HCT116 (cell line): ENCODE results near the gene KMT2E. TPM values are rescaled to one million over a fixed set of nuclear protein-coding genes. Genes with fewer than 3 reads are reported as not detected.

Experiments used
- ATAC-seq: fragments of 200-7000 bp; cut with Tn5 transposase; 2 replicates; pipeline ENCODE4 v1.9.1; 2020; ENCODE audit warnings: mild to moderate bottlenecking, moderate library complexity
- BruUV-seq: library from RNA; stranded (reverse); fragments of 400-500 nt; replicated peaks from 2 replicates; lab custom pipeline; 2021; lab: Mats Ljungman, UMichigan
- CTCF ChIA-PET: fragments of 300-600 bp; sonication (Branson Sonifier 250); formaldehyde crosslinking; loops from one replicate; lab custom pipeline; 2021; ENCODE audit warnings: antibody characterized with exemption; lab: Charles Lee
- POLR2A ChIA-PET: fragments of 300-600, 350-600 bp; sonication (Branson Sonifier 250); formaldehyde crosslinking; loops from one replicate; lab custom pipeline; 2021; ENCODE audit warnings: antibody characterized with exemption; lab: Charles Lee
- RAD21 ChIA-PET, 2 experiments: fragments of 300-600 bp; sonication (Branson Sonifier 250); formaldehyde crosslinking; loops; one replicate each; lab custom pipeline; 2023; ENCODE audit warnings: low total read pairs in 2 of 2; ENCODE audit not compliant: uncharacterized antibody in 2 of 2, unreplicated experiment in 2 of 2, low non-redundant PET in 1 of 2; lab: Charles Lee
- DNase-seq: peaks from one replicate; pipeline ENCODE4 v3.0.0-alpha.2; 2010; ENCODE audit warnings: low read depth, low spot score
- H2AFZ ChIP-seq: fragments of 200-600 bp; shearing (Covaris generic), sonication (generic); 2 replicates; pipeline ENCODE4 v1.6.1; 2017; ENCODE audit warnings: low read depth, mixed run types, mixed read lengths, antibody characterized with exemption, low read length; ENCODE audit not compliant: poor library complexity, severe bottlenecking
- H3K27ac ChIP-seq: 2 replicates; pipeline ENCODE4 v1.5.1; 2012; ENCODE audit warnings: low read depth, low read length
- H3K27me3 ChIP-seq: fragments of 200-600 bp; sonication (generic); 2 replicates; pipeline ENCODE4 v1.6.1; 2016; ENCODE audit warnings: mixed run types, low read length, mixed read lengths; ENCODE audit not compliant: insufficient read depth
- H3K36me3 ChIP-seq, 2 experiments: fragments of 200-500 bp in 1 of 2; fragments of 200-600 bp in 1 of 2; sonication (Bioruptor generic) in 1 of 2; sonication (generic) in 1 of 2; 2 replicates each; pipeline versions ENCODE4 v1.5.1 to v1.6.1; 2014 to 2016; ENCODE audit warnings: low read length in 2 of 2, inconsistent platforms in 1 of 2, mixed read lengths in 1 of 2, mixed run types in 1 of 2; ENCODE audit not compliant: insufficient read depth in 2 of 2, control insufficient read depth in 1 of 2
- H3K4me1 ChIP-seq, 2 experiments: fragments of 200-600 bp in 1 of 2; sonication (generic) in 1 of 2; 2 replicates each; pipeline versions ENCODE4 v1.5.1 to v1.6.1; 2012 to 2017; ENCODE audit warnings: low read length in 2 of 2, inconsistent platforms in 1 of 2, mild to moderate bottlenecking in 1 of 2, mixed read lengths in 1 of 2, mixed run types in 1 of 2, moderate library complexity in 1 of 2; ENCODE audit not compliant: insufficient read depth in 2 of 2, control insufficient read depth in 1 of 2
- H3K4me2 ChIP-seq: fragments of 200-600 bp; sonication (generic); 2 replicates; pipeline ENCODE4 v1.6.1; 2017; ENCODE audit warnings: mixed run types, low read length, mixed read lengths
- H3K4me3 ChIP-seq, 2 experiments: fragments of 200-600 bp in 1 of 2; sonication (generic) in 1 of 2; replicated peaks in 1 of 2; 2 replicates each; pipeline ENCODE4 v1.5.1; 2011 to 2016; ENCODE audit warnings: low read length in 2 of 2, control low read depth in 1 of 2, low read depth in 1 of 2, mild to moderate bottlenecking in 1 of 2, mixed read lengths in 1 of 2, mixed run types in 1 of 2
- H3K79me2 ChIP-seq: fragments of 200-600 bp; sonication (generic); 2 replicates; pipeline ENCODE4 v1.6.1; 2017; ENCODE audit warnings: mild to moderate bottlenecking, mixed run types, low read length, moderate library complexity, mixed read lengths; ENCODE audit not compliant: insufficient read depth
- H3K9ac ChIP-seq: fragments of 200-600 bp; sonication (generic); 2 replicates; pipeline ENCODE4 v1.6.1; 2016; ENCODE audit warnings: low read length, mixed read lengths
- H3K9me2 ChIP-seq: fragments of 200-600 bp; sonication (generic), shearing (Covaris generic); 2 replicates; pipeline ENCODE4 v1.6.1; 2017; ENCODE audit warnings: mixed run types, mild to moderate bottlenecking, moderate library complexity; ENCODE audit not compliant: insufficient read depth
- H3K9me3 ChIP-seq, 2 experiments: fragments of 200-500 bp in 1 of 2; fragments of 200-600 bp in 1 of 2; sonication (Bioruptor generic) in 1 of 2; sonication (generic) in 1 of 2; 2 replicates each; pipeline ENCODE4 v1.6.1; 2014 to 2017; ENCODE audit warnings: low read length in 2 of 2, mixed read lengths in 2 of 2, inconsistent platforms in 1 of 2, low read depth in 1 of 2, mild to moderate bottlenecking in 1 of 2, mixed run types in 1 of 2, moderate library complexity in 1 of 2; ENCODE audit not compliant: control insufficient read depth in 1 of 2, insufficient read depth in 1 of 2
- H4K20me1 ChIP-seq: fragments of 200-600 bp; sonication (generic), shearing (Covaris generic); 2 replicates; pipeline ENCODE4 v1.6.1; 2017; ENCODE audit warnings: mixed run types, mild to moderate bottlenecking, moderate library complexity; ENCODE audit not compliant: insufficient read depth
- CEBPB ChIP-seq: IDR thresholded peaks from 2 replicates; pipeline ENCODE4 v1.6.1; 2012; ENCODE audit warnings: low read depth
- EGR1 ChIP-seq: IDR thresholded peaks from 2 replicates; pipeline ENCODE4 v1.6.1; 2012; ENCODE audit warnings: low read depth
- ELF1 ChIP-seq: IDR thresholded peaks from 2 replicates; pipeline ENCODE4 v1.6.1; 2012; ENCODE audit warnings: low read depth, borderline replicate concordance
- EZH2 ChIP-seq: fragments of 200-600 bp; sonication (generic); IDR thresholded peaks from 2 replicates; pipeline ENCODE4 v1.6.1; 2017; ENCODE audit warnings: antibody characterized with exemption, mixed run types
- POLR2A ChIP-seq: IDR thresholded peaks from 2 replicates; pipeline ENCODE4 v1.7.0; 2011; ENCODE audit warnings: borderline replicate concordance; ENCODE audit not compliant: insufficient read depth, insufficient read length; ENCODE audit errors: extremely low read depth
- POLR2AphosphoS5 ChIP-seq: IDR thresholded peaks from 2 replicates; pipeline ENCODE4 v1.6.1; 2011; ENCODE audit warnings: mild to moderate bottlenecking, low read depth, low read length, moderate library complexity
- SIN3A ChIP-seq: IDR thresholded peaks from 2 replicates; pipeline ENCODE4 v1.6.1; 2012; ENCODE audit warnings: low read depth
- SP1 ChIP-seq: IDR thresholded peaks from 2 replicates; pipeline ENCODE4 v1.6.1; 2012; ENCODE audit warnings: low read depth
- SRF ChIP-seq: IDR thresholded peaks from 2 replicates; pipeline ENCODE4 v1.6.1; 2012; ENCODE audit warnings: low read depth
- TCF7L2 ChIP-seq: IDR thresholded peaks from 2 replicates; pipeline ENCODE4 v1.7.0; 2011; ENCODE audit warnings: borderline replicate concordance, inconsistent platforms; ENCODE audit not compliant: insufficient read depth, insufficient read length; ENCODE audit errors: extremely low read depth
- YY1 ChIP-seq: IDR thresholded peaks from 2 replicates; pipeline ENCODE4 v1.6.1; 2011; ENCODE audit warnings: low read length, low read depth, moderate library complexity, mild to moderate bottlenecking; ENCODE audit not compliant: insufficient replicate concordance; ENCODE audit errors: extremely low read depth
- ZFX ChIP-seq: fragments of 450-650 bp; IDR thresholded peaks from 2 replicates; pipeline ENCODE4 v1.6.1; 2017
- ZNF274 ChIP-seq: fragments of 200-500 bp; sonication (Bioruptor generic); IDR thresholded peaks from 2 replicates; pipeline ENCODE4 v1.6.1; 2014; ENCODE audit warnings: mild to moderate bottlenecking, low read depth, low read length, inconsistent platforms
- intact Hi-C: fragments of 100-400 bp; cut with micrococcal nuclease; formaldehyde crosslinking; loops from 2 replicates; pipeline ENCODE4 v1.10.0; 2022
- total RNA-seq: library from RNA; stranded (reverse); gene quantifications from one replicate; pipeline ENCODE4 v1.2.1, GENCODE V29; 2021; ENCODE audit not compliant: unreplicated experiment
- TF ChIP-seq, protein P1 (sequence below): IDR thresholded peaks from 2 replicates; pipeline ENCODE4 v1.6.1; 2011; ENCODE audit warnings: mild to moderate bottlenecking, low read length, moderate library complexity; ENCODE audit not compliant: insufficient replicate concordance; ENCODE audit errors: extremely low read depth
- TF ChIP-seq, protein P2 (sequence below): IDR thresholded peaks from 2 replicates; pipeline ENCODE4 v1.6.1; 2012; ENCODE audit warnings: low read depth
- TF ChIP-seq, protein P3 (sequence below): IDR thresholded peaks from 2 replicates; pipeline ENCODE4 v1.6.1; 2012

The KMT2E gene
- total RNA-seq, 1 experiment from 2014 or later = 39.8 TPM

DNA sequence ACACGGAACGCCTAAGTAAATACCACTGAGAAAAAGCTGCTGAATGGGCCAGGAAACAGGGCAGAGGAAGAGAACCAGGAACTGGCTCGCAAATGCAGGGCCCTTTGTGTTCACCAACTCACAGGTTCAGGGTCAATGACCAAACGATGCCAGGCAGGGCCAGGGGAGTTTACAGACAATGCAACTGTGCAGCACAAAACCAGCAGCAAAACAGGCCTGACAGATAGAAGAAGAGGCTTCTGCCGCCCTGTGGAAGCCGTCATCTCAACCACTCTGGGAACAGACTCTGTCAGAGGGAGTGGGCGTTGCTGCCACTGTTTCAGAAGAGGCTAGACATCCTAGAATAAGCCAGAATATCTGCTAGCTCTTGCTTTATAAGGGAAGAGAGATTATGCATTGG is 117.9 kb downstream of the KMT2E start:
- intact Hi-C loops = no loop called here
- Histone ChIP-seq H3K79me2 (peaks cover 8% of the 10 kb centered on the region; the same call in 1 of the 2 replicates), H3K9ac (no peak overlapping the region), H2AFZ (no peak overlapping the region), H3K9me2 (no peaks in the 10 kb centered on the region), H3K27me3 (no peaks in the 10 kb centered on the region), H4K20me1 (no peaks in the 10 kb centered on the region), H3K4me3 (no peak overlapping the region), H3K4me1 (peaks cover 0 to 10% of the 10 kb centered on the region in 2 experiments; a peak in 1 of 4 replicates), H3K4me2 (no peak overlapping the region), H3K9me3 (no peaks in the 10 kb centered on the region), H3K27ac (no peak overlapping the region), H3K36me3 (no peaks in the 10 kb centered on the region)
- no peak for DNase-seq
- ChIA-PET RAD21 (no interaction called here), POLR2A (no interaction called here), CTCF (no interaction called here)
- BruUV-seq = no TSS peak
- no peak for ATAC-seq
- TF ChIP-seq CEBPB (no peak), ZFX (no peak), ZNF274 (no peak), TCF7L2 (no peak), EGR1 (no peak), ELF1 (no peak), SRF (no peak)
- TF ChIP-seq, protein P1, sequence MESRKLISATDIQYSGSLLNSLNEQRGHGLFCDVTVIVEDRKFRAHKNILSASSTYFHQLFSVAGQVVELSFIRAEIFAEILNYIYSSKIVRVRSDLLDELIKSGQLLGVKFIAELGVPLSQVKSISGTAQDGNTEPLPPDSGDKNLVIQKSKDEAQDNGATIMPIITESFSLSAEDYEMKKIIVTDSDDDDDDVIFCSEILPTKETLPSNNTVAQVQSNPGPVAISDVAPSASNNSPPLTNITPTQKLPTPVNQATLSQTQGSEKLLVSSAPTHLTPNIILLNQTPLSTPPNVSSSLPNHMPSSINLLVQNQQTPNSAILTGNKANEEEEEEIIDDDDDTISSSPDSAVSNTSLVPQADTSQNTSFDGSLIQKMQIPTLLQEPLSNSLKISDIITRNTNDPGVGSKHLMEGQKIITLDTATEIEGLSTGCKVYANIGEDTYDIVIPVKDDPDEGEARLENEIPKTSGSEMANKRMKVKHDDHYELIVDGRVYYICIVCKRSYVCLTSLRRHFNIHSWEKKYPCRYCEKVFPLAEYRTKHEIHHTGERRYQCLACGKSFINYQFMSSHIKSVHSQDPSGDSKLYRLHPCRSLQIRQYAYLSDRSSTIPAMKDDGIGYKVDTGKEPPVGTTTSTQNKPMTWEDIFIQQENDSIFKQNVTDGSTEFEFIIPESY = no peak

DNA sequence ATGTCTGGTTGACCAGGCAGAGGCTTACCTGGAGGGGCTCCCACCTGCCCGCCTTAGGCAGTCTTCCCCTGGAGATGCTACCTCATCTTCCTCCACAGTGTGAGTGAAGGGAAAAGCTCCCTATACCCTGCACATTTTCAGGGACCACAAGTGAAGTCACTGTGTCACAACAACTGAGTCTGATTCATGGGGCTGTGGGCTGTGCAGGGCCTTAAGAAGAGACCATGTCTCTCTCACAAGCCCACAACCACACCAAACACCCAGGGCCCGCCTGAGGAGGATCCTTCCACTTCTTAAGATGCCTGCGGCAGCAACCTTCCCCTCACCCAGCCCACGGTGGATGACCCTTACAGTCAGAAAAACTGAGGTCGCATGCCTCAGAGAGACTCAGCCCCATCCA is 118.3 kb downstream of the KMT2E start:
- no TSS peak for BruUV-seq
- H3K27me3 ChIP-seq = no peaks in the 10 kb centered on the region
- no peaks in the 10 kb centered on the region for H3K36me3 ChIP-seq
- H3K4me1 ChIP-seq = peaks cover 0 to 11% of the 10 kb centered on the region in 2 experiments; a peak in 1 of 4 replicates
- intact Hi-C loops = no loop called here
- no peak overlapping the region for H2AFZ ChIP-seq
- ChIA-PET POLR2A (no interaction called here), CTCF (no interaction called here), RAD21 (no interaction called here)
- H3K4me2 ChIP-seq = no peak overlapping the region
- H3K79me2 ChIP-seq = peaks cover 8% of the 10 kb centered on the region; the same call in 1 of the 2 replicates
- H3K9me3 ChIP-seq = no peaks in the 10 kb centered on the region
- H3K9me2 ChIP-seq = no peaks in the 10 kb centered on the region
- H3K27ac ChIP-seq = no peak overlapping the region
- ATAC-seq (no peak), DNase-seq (no peak)
- no peak overlapping the region for H3K4me3 ChIP-seq
- H3K9ac ChIP-seq = no peak overlapping the region
- no peaks in the 10 kb centered on the region for H4K20me1 ChIP-seq
- no peak for TF ChIP-seq TCF7L2
- TF ChIP-seq POLR2A = no peak
- TF ChIP-seq YY1 = no peak
- no peak for TF ChIP-seq ZNF274
- TF ChIP-seq SP1 = no peak
- TF ChIP-seq EZH2 = no peak
- TF ChIP-seq, protein P2, sequence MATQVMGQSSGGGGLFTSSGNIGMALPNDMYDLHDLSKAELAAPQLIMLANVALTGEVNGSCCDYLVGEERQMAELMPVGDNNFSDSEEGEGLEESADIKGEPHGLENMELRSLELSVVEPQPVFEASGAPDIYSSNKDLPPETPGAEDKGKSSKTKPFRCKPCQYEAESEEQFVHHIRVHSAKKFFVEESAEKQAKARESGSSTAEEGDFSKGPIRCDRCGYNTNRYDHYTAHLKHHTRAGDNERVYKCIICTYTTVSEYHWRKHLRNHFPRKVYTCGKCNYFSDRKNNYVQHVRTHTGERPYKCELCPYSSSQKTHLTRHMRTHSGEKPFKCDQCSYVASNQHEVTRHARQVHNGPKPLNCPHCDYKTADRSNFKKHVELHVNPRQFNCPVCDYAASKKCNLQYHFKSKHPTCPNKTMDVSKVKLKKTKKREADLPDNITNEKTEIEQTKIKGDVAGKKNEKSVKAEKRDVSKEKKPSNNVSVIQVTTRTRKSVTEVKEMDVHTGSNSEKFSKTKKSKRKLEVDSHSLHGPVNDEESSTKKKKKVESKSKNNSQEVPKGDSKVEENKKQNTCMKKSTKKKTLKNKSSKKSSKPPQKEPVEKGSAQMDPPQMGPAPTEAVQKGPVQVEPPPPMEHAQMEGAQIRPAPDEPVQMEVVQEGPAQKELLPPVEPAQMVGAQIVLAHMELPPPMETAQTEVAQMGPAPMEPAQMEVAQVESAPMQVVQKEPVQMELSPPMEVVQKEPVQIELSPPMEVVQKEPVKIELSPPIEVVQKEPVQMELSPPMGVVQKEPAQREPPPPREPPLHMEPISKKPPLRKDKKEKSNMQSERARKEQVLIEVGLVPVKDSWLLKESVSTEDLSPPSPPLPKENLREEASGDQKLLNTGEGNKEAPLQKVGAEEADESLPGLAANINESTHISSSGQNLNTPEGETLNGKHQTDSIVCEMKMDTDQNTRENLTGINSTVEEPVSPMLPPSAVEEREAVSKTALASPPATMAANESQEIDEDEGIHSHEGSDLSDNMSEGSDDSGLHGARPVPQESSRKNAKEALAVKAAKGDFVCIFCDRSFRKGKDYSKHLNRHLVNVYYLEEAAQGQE = no peak
- TF ChIP-seq CEBPB = no peak
- TF ChIP-seq, protein P3, sequence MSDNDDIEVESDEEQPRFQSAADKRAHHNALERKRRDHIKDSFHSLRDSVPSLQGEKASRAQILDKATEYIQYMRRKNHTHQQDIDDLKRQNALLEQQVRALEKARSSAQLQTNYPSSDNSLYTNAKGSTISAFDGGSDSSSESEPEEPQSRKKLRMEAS = no peak
- no peak for TF ChIP-seq SIN3A
- TF ChIP-seq POLR2AphosphoS5 = no peak
- no peak for TF ChIP-seq EGR1
